BJ (cell line): ENCODE measurements around the gene SGK2. TPM values are rescaled to one million over a fixed set of nuclear protein-coding genes. Genes with fewer than 3 reads are reported as not detected.
A peak's percentile ranks its signal among the peaks of the same experiment; 100 is the strongest.

ENCODE experiments used
- CTCF ChIA-PET: fragments of 350-600 bp; formaldehyde crosslinking; extraction: SDS; loops from one replicate; lab custom pipeline; 2021; ENCODE audit warnings: antibody characterized with exemption, inconsistent platforms; lab: Yijun Ruan, JAX
- POLR2A ChIA-PET: fragments of 300-600 bp; sonication (Branson Sonifier 250); formaldehyde crosslinking; extraction: SDS; loops from one replicate; lab custom pipeline; 2021; ENCODE audit warnings: antibody characterized with exemption; lab: Charles Lee
- DNase-seq: peaks from one replicate; pipeline ENCODE4 v3.0.0-alpha.2; 2011; ENCODE audit warnings: low read depth
- H3K27me3 ChIP-seq: 2 replicates; pipeline ENCODE4 v1.6.0; 2011; ENCODE audit warnings: low read length; ENCODE audit not compliant: control insufficient read depth, insufficient read depth
- H3K36me3 ChIP-seq: 2 replicates; pipeline ENCODE4 v1.5.1; 2011; ENCODE audit warnings: low read length; ENCODE audit not compliant: control insufficient read depth, insufficient read depth
- H3K4me3 ChIP-seq: 2 replicates; pipeline ENCODE4 v1.5.1; 2011; ENCODE audit warnings: low read depth, mild to moderate bottlenecking, control low read depth, low read length
- CTCF ChIP-seq: IDR thresholded peaks from 2 replicates; pipeline ENCODE4 v1.5.1; 2011; ENCODE audit warnings: low read depth, mild to moderate bottlenecking, control low read depth, inconsistent platforms, low read length, moderate library complexity; ENCODE audit not compliant: insufficient read depth
- polyA minus RNA-seq: library from RNA; depleted of rRNA, polyadenylated mRNA; stranded (reverse); fragments of >200 nt; gene quantifications from 2 replicates; pipeline ENCODE4 v1.2.3, GENCODE V29; 2011; rRNA and poly(A)+ RNA removed
- polyA plus RNA-seq: library from polyadenylated mRNA; depleted of rRNA; stranded (reverse); fragments of >200 nt; gene quantifications from 2 replicates; pipeline ENCODE4 v1.2.3, GENCODE V29; 2011; rRNA removed

The SGK2 gene
- polyA plus RNA-seq (0.16 and 0.47 TPM in 2 replicates), polyA minus RNA-seq (0.57 TPM in 1 of 2 replicates, not detected in the other)

DNA sequence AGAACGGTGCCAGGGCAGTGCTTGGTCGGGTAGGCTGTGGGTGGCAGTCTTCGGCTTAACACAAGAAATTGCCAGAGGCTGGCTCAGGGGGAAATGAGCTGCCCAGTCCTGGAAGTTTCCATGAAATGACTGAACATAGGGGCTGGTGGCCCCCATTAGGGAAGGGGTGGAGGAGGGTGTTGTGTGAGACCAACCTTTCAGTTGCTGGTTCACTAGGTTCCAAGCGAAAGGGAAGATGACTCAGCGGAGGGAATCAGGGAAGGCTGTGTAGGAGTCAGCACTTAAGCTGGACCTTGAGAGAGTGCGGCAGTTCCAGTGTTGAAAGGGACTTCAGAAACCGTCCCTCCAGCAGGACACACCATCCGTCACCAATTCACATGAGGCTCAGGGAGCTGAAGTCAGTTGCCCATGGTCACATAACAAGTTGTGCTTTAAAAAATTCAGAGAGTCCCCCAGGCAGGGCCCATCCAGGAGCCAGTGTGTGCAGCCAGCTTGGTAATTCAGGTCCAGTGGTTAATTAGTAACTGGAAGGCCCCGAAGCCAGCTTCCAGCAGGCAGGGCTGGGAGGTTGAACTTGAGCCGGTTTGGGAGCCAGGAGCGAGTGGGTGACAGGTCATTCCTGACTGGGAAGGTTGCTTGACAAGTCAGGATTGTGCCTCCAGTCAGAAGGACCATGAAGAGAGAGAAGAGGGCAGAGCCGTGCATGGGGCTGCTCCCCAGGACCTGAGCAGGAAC is at the start of gene SGK2:
TSS of gene SGK2 (plus strand) at position 616 of the 735 bp plus-strand sequence. CDS start 7,469 bp downstream, outside the sequence.
- no peaks in the 10 kb centered on the region for H3K27me3 ChIP-seq
- ChIA-PET CTCF (interaction anchor here (0.9 to 4.7 kb wide), 3 partner anchors 11 to 133 kb away, joined by 3 to 27 read pairs (median 4); no protein-coding TSS in a partner anchor), POLR2A (no interaction called here)
- no peak for TF ChIP-seq CTCF
- no peak for DNase-seq
- no peak within 1 kb of the TSS for H3K4me3 ChIP-seq
- no peaks in the 10 kb centered on the region for H3K36me3 ChIP-seq

DNA sequence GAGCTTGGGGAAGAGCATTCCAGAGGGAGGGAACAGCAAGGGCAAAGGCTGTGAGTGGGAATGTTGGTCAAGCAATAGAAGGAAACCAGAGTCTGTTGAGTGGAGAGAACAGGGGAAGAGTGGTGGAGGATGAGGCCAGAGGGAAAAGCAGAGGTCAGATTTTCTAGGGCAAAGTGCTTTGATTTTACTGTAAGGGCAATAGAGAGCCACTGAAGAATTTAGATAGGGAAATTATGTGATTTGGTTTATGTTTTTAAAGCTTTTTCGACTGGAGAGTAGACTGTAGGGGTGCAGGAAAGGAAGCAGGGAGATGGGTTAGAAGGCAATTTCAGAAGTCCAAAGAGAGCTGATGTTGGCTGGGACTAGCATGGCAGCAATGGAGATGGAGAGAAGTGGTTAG is 46.9 kb upstream of the SGK2 start:
- CTCF ChIA-PET, result no interaction called here
- DNase-seq, result no peak
- no peak for TF ChIP-seq CTCF
- POLR2A ChIA-PET, result no interaction called here
- Histone ChIP-seq H3K4me3 (no peak overlapping the region), H3K27me3 (peaks cover 2% of the 10 kb centered on the region; the same call in 1 of the 2 replicates), H3K36me3 (no peaks in the 10 kb centered on the region)

GRCh38 chr20:43513372-43513930 is 45.4 kb upstream of the SGK2 start:
- no peak for TF ChIP-seq CTCF
- ChIA-PET POLR2A (no interaction called here), CTCF (interaction anchor here (1.0 kb wide), 1 partner anchor 24 kb away, joined by 3 read pairs; no protein-coding TSS in a partner anchor)
- H3K36me3 ChIP-seq, result no peaks in the 10 kb centered on the region
- DNase-seq, result no peak
- peak overlapping the region; percentile 50 for H3K4me3 ChIP-seq
- no peaks in the 10 kb centered on the region; the same call in 1 of the 2 replicates for H3K27me3 ChIP-seq

DNA sequence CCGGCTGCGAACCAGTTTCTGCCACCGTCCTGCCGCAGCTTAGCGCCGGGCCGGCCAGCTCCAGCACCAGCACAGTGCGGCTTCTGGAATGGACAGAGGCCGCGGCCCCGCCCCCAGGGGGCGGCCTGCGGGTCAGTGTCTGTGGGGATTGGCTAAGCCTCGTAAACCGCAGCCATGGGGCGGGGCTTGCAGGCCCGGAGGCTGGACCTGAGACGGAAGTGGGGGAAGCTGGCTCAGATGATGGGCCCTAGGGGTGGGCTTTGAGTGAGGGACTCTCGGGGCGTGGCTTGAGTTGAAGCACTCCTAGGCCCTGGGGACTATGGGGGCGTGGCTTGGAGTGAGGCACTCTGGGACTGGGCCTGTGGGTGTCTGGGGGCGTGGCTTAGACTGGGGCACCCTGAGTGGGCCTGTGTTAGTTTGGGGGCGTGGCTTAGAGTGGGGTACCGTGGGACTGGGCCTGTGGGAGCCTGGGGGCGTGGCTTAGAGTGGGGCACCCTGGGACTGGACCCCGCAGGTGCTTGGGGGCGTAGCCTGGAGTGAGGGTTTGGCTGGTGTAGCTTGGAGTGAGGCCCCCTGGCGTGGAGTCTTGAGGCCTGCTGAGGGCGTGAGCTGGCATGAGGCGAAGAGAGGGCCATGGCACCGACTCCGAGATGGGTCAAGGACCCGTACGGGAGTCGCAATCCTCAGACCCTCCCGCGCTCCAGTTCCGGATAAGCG is 44.7 kb upstream of the SGK2 start:
- TF ChIP-seq CTCF, result peak; percentile 43
- no peaks in the 10 kb centered on the region; the same call in 1 of the 2 replicates for H3K27me3 ChIP-seq
- H3K4me3 ChIP-seq, result peak overlapping the region; percentile 67
- ChIA-PET POLR2A (interaction anchor here (0.6 to 1.1 kb wide), 2 partner anchors 53 to 56 kb away, joined by 3 to 29 read pairs; no protein-coding TSS in a partner anchor), CTCF (interaction anchor here (0.9 to 1.0 kb wide), 2 partner anchors 11 to 23 kb away, joined by 3 to 4 read pairs; no protein-coding TSS in a partner anchor)
- H3K36me3 ChIP-seq, result no peaks in the 10 kb centered on the region
- DNase-seq, result peak; percentile 93
